ENCODE results near the gene RASD1. TPM values are rescaled to one million over a fixed set of nuclear protein-coding genes. Genes with fewer than 3 reads are reported as not detected.
A peak's percentile ranks its signal among the peaks of the same experiment; 100 is the strongest.

The RASD1 gene
- total RNA-seq, 1 experiment from 2014 or later: 1.2 TPM

- Histone ChIP-seq H3K36me3 (ENCODE audit: low read depth) (no peaks in the 10 kb centered on the region), H3K79me2 (ENCODE audit: low read depth) (no peaks in the 10 kb centered on the region), H3K9me3 (ENCODE audit: insufficient read depth, low read depth) (no peaks in the 10 kb centered on the region), H4K20me1 (ENCODE audit: insufficient read depth) (peaks cover 90% of the 10 kb centered on the region), H3K4me2 (no peak overlapping the region), H3K27me3 (ENCODE audit: insufficient read depth, low read depth) (no peaks in the 10 kb centered on the region), H2AFZ (no peak overlapping the region), H3F3A (ENCODE audit: insufficient read depth, low read depth) (no peaks in the 10 kb centered on the region; the same call in 1 of the 2 replicates), H3K27ac (no peak overlapping the region), H3K4me1 (replicated peaks; ENCODE audit: insufficient read depth) (peaks cover 24% of the 10 kb centered on the region), H3K9me2 (ENCODE audit: insufficient read depth) (no peaks in the 10 kb centered on the region), H3K4me3 (no peak overlapping the region)
- BruUV-seq (replicated peaks): no TSS peak
- no peak for TF ChIP-seq CTCF (conservative IDR thresholded peaks at IDR 0.05)
- TF ChIP-seq EZH2 (IDR thresholded peaks at IDR 0.05; ENCODE audit: low read depth): no peak
- ChIA-PET POLR2A (ENCODE audit: unreplicated experiment) (no interaction called here), CTCF (interaction anchor here (0.6 to 3.1 kb wide), 2 partner anchors 16 to 155 kb away, joined by 3 to 13 read pairs; partner anchors contain the start of gene RASD1)
- DNase-seq: no peak
- intact Hi-C loops (cut with micrococcal nuclease; ENCODE audit: unreplicated experiment): no loop called here
These were observed 16.7 kb upstream of the RASD1 start for GRCh38 chr17:17512866-17513265.

- intact Hi-C loops (cut with micrococcal nuclease; ENCODE audit: unreplicated experiment): no loop called here
These were observed 16.0 kb upstream of the RASD1 start for GRCh38 chr17:17511881-17512858.

More at GRCh38 chr17:17511881-17512858, 16.0 kb upstream of the RASD1 start:
- no peaks in the 10 kb centered on the region for H3K79me2 ChIP-seq (ENCODE audit: low read depth)
- no peaks in the 10 kb centered on the region for H3K9me3 ChIP-seq (ENCODE audit: insufficient read depth, low read depth)
- CTCF ChIA-PET: interaction anchor here (0.6 to 3.1 kb wide), 4 partner anchors 13 to 324 kb away, joined by 3 to 13 read pairs (median 6); partner anchors contain the start of gene RASD1
- H4K20me1 ChIP-seq (ENCODE audit: insufficient read depth): peaks cover 87% of the 10 kb centered on the region
- no TSS peak for BruUV-seq (replicated peaks)
- H3F3A ChIP-seq (ENCODE audit: insufficient read depth, low read depth): no peaks in the 10 kb centered on the region; the same call in 1 of the 2 replicates
- no peak for TF ChIP-seq CTCF (conservative IDR thresholded peaks at IDR 0.05)
- no peak for TF ChIP-seq EZH2 (IDR thresholded peaks at IDR 0.05; ENCODE audit: low read depth)
- no peak overlapping the region for H3K4me3 ChIP-seq
- no peak overlapping the region for H3K4me2 ChIP-seq
- POLR2A ChIA-PET (ENCODE audit: unreplicated experiment): interaction anchor here (0.5 kb wide), 2 partner anchors 27 to 278 kb away, joined by 3 to 19 read pairs; no protein-coding TSS in a partner anchor
- peaks cover 24% of the 10 kb centered on the region for H3K4me1 ChIP-seq (replicated peaks; ENCODE audit: insufficient read depth)
- H3K9me2 ChIP-seq (ENCODE audit: insufficient read depth): no peaks in the 10 kb centered on the region
- H2AFZ ChIP-seq: no peak overlapping the region
- no peak overlapping the region for H3K27ac ChIP-seq
- H3K36me3 ChIP-seq (ENCODE audit: low read depth): no peaks in the 10 kb centered on the region
- H3K27me3 ChIP-seq (ENCODE audit: insufficient read depth, low read depth): no peaks in the 10 kb centered on the region
- peak; percentile 89 to 95 for DNase-seq

All from PC-9 (cell line).